GM10847 (cell line): ENCODE data around the gene CDH2.

Source experiments
- POLR2A ChIP-seq: IDR thresholded peaks from 2 replicates; pipeline ENCODE4 v1.6.1; 2011; ENCODE audit not compliant: insufficient read length; ENCODE audit errors: extremely low read depth

CDH2 gene

DNA sequence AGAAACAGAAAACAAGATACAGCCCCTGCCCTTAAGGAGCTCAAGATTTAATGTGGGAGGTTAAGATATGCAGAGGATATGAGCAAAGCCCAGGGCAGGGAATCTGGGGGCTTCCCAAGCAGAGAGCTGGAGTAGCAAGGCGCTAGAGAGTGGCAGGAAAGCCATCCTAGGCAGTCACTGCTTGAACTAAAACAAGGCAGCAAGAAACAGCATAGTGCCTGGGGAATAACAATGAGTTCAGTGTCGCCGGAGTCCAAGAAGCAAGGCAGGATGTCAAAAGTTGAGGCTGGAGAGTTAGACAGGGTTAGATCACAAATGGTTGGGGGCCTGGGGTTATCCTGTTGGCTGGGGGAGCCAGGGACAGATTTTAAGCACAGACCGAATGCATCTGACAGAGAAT is 24.6 kb downstream of the CDH2 start:
- TF ChIP-seq POLR2A = no peak

DNA sequence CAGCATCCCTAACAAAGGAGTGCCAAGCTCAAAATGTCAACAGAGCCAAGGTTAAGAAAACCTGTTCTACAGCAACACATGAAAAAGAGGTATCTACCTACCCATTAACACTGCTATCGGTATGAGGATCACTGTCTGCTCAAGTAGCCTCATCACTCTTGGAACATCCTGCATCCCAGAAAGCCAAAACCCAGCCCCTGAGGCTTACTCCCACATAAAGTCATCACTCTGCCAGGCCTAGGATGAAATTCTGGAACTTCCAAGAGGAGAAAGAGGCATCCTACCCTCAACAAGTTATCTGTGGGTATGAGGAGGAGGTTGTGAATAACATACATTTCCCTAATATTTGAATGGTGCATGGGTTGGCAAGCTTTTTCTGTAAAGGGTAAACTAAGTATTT is 25.5 kb downstream of the CDH2 start:
- no peak for TF ChIP-seq POLR2A

DNA sequence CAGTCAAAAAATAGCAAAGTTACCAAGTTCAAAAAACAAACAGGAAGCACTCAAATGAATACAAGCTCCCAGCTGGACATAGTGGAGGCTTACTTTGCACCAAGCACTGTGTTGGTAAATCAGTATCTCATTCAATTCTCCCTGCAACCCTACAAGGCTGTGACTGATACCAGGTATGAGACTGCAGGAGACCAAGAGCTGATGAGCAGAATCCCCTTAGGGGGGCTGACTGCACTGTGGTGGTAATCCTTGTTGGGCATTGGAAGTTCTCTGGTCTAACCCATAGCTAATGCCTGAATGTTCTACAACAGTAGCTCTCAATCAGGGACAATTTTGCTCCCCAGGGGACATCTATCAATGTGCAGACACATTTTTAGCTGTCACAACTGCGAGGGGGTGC is 26.0 kb downstream of the CDH2 start:
- TF ChIP-seq POLR2A = no peak

DNA sequence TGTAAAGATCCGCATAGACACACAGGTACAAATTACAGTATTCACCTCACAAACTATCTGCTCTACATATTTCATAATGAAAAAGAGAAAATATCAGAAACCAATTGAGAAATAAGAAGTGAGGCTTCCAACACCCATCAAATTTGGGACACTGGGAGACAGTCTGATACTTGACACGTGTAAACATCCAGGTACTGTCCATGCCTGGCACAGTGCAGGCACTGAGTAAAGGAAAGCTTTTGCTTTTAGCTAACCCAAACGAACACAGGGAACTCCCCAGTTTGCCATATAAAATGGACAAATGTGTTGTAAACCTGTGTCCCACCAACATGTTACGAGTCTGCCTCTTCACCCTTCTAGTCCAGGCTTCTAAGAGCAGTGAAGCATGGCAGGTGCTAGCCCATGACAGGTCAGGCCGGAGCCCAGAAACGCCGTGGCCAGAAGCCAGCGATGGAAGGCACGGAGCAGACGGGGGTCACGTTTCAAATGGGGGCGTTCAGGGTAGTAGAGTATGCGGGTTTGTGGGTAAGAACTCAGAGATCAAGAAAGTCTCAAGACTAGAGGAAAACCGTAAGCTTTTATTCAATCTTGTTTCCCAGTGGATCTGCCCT is 27.0 kb downstream of the CDH2 start:
- TF ChIP-seq POLR2A = no peak

- no peak for TF ChIP-seq POLR2A
Measured at GRCh38 chr18:28147674-28148171, 29.2 kb downstream of the CDH2 start.

DNA sequence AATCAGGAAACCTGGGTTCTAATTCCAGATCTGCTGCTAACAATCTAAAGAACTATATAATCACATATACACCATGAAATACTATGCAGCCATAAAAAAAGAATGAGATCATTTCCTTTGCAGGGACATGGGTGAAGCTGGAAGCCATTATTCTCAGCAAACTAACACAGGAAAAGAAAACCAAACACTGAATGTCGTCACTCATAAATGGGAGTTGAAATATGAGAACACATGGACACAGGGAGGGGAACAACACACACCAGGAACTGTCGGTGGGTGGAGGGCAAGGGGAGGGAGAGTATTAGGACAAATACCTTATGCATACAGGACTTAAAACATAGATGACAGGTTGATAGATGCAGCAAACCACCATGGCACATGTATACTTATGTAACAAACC is 33.2 kb downstream of the CDH2 start:
- TF ChIP-seq POLR2A = no peak

GRCh38 chr18:28138816-28139215 is 38.1 kb downstream of the CDH2 start:
- TF ChIP-seq POLR2A = no peak

GRCh38 chr18:28136071-28136470 is 40.9 kb downstream of the CDH2 start:
- no peak for TF ChIP-seq POLR2A

GRCh38 chr18:28134774-28135173 is 42.2 kb downstream of the CDH2 start:
- no peak for TF ChIP-seq POLR2A

- no peak for TF ChIP-seq POLR2A
Measured at GRCh38 chr18:28132084-28132483, 44.8 kb downstream of the CDH2 start.

- TF ChIP-seq POLR2A = no peak
Measured at GRCh38 chr18:28128659-28128980, 48.3 kb downstream of the CDH2 start.

DNA sequence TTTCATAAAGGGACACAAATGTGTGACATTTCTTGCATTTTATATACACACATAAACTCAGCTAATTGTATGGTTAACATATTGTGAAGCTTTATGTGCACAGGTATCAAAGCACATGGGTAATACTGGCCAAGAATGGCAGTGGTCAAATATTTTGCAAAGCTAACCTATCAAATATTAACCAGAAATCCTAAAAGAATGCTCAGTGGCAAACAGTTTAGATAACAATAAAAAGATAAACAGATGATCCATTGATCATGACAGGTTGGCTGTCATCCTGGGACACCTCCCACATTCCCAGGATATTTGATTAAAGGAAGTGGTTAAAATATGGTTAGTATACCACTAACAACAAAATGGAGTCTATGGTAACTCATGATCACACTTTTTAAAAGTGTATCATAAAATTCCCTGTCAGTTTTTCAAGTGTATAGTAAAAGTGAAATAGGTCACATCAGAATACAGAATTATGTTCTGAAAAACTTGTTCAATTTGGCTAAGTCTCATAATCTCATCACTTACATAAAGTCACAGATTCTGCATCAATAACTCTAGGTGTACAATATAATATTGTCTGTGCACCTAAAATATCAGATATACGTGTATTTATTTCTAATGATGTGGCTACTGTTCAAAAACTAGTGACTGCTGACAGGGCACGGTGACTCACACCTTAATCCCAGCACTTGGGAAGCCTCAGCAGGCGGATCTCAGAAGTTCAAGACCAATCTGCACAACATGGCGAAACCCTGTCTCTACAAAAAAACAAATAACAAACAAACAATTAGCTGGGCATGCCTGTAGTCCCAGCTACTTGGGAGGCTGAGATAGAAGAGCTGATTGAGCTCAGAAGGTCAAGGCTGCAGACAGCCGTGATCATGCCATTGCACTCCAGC is 48.9 kb downstream of the CDH2 start:
- no peak for TF ChIP-seq POLR2A

- TF ChIP-seq POLR2A = no peak
Measured at GRCh38 chr18:28127228-28127627, 49.7 kb downstream of the CDH2 start.

DNA sequence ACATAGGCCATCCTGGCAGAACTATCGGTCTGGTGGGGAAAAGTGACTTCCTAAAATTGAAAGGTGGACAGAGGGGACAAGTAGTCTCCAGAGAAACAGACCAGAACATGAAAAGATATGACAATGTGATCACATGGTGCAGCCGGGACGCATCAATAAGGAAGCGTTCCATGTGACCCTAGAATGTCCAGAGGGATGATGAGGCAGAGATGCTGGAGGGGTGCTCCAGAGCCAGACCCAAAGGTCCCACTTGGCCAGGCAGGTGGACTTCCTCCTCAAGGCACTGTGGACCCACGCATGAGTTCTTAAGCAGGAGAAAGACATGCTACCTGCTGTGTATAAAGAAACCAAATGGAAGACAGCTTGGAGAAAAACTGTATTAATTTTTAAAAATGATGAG is 50.2 kb downstream of the CDH2 start:
- TF ChIP-seq POLR2A = no peak

DNA sequence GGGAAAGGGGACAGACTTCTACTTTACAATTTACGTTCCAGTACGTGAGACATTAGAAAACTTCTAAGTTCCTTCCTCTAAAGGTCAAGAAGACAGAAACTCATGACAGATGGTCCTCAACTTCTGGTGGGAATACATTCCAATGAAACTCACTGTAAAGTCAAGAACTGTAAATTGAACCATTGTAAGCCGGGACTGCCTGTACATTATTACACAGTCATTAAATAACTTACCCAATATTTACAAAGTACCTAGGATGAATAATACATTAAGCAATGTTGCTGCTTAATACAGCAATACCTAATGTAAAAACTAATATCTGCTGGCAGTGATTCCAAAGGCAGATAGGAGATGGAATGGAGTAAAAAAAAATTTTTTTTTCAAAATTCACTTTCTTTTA is 51.9 kb downstream of the CDH2 start:
- TF ChIP-seq POLR2A = no peak
